HL-60 (cell line): ENCODE results near the gene PLEKHJ1.

Source experiments
- DNase-seq, 2 experiments: peaks; one replicate each; pipeline ENCODE4 v3.0.0-alpha.2; 2010 to 2020; ENCODE audit warnings: low read depth in 1 of 2, low spot score in 1 of 2
- H3K27ac ChIP-seq: fragments of 250-450 bp; sonication (Bioruptor Pico); replicated peaks from 2 replicates; pipeline ENCODE4 v1.5.1; 2020; ENCODE audit warnings: mild to moderate bottlenecking, moderate library complexity
- H3K27me3 ChIP-seq: fragments of 250-450 bp; sonication (Bioruptor Pico); 2 replicates; pipeline ENCODE4 v1.5.1; 2021; ENCODE audit warnings: mild to moderate bottlenecking, moderate library complexity; ENCODE audit not compliant: insufficient read depth, poor library complexity, severe bottlenecking
- H3K4me3 ChIP-seq: replicated peaks from 2 replicates; pipeline ENCODE4 v1.5.1; 2011; ENCODE audit warnings: mild to moderate bottlenecking, control low read depth, low read length; ENCODE audit not compliant: insufficient read depth
- GABPA ChIP-seq: IDR thresholded peaks from 2 replicates; pipeline ENCODE4 v1.6.1; 2012; ENCODE audit warnings: low read depth
- POLR2AphosphoS5 ChIP-seq: IDR thresholded peaks from 2 replicates; pipeline ENCODE4 v1.6.1; 2012; ENCODE audit warnings: low read depth
- SPI1 ChIP-seq: IDR thresholded peaks from 2 replicates; pipeline ENCODE4 v1.6.1; 2012; ENCODE audit warnings: low read depth, mild to moderate bottlenecking, borderline replicate concordance
- TF ChIP-seq, protein P1 (sequence below): IDR thresholded peaks from one replicate; pipeline ENCODE4 v1.5.1; 2011; ENCODE audit warnings: low read length, control low read depth, inconsistent platforms; ENCODE audit not compliant: insufficient read depth
- TF ChIP-seq, protein P2 (sequence below): IDR thresholded peaks from 2 replicates; pipeline ENCODE4 v1.6.1; 2012; ENCODE audit warnings: low read depth; ENCODE audit not compliant: insufficient replicate concordance

Gene PLEKHJ1

DNA sequence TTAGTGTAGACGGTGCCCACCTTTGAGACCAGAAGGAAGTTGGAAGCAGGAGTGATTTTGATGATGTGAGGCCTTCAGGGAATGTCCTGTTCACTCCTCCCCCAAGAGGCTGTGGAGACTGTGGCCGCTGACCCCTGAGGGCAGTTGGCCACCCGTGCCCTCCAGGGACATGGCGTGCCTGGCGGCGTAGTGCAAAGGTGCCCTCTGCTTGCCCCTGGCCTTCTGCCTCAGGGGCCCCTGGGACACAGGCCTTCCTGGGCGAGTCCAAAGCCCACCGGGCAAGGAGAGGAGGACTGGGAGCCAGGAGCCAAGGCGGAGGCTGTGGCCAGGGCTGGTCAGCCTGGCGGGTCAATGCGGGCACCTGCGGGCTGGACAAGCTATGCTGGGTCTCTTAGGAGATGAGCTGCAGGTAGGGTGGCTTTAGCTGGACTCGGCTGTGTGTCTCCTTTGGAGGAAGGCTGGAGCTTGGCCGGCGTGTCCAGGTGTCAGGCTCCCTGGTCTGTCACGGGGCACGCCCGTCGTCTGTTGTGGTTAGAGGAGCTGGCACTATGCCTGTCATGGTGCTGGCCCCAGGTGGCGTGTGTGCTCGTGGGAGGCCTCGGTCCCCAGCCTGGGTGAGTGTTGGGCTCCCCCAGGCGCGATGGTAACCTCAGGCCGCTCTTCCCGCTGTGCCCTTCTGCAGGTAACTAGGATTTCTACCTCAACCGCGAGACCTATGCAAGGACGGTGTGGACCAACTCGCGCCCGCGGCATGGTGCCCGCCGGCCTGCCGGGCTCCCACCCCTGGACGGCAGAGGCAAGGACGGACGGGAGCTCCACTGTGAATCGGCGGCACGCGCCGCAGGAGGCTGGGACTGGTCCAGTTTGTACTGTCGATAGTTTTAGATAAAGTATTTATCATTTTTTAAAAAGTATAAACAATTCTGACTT is 6.8 kb downstream of the PLEKHJ1 start:
- Histone ChIP-seq H3K27me3 (no peaks in the 10 kb centered on the region), H3K27ac (no peak overlapping the region), H3K4me3 (no peak overlapping the region)
- TF ChIP-seq SPI1 (no peak), GABPA (no peak), POLR2AphosphoS5 (no peak; the same call in 1 of the 2 replicates)
- TF ChIP-seq, protein P1, sequence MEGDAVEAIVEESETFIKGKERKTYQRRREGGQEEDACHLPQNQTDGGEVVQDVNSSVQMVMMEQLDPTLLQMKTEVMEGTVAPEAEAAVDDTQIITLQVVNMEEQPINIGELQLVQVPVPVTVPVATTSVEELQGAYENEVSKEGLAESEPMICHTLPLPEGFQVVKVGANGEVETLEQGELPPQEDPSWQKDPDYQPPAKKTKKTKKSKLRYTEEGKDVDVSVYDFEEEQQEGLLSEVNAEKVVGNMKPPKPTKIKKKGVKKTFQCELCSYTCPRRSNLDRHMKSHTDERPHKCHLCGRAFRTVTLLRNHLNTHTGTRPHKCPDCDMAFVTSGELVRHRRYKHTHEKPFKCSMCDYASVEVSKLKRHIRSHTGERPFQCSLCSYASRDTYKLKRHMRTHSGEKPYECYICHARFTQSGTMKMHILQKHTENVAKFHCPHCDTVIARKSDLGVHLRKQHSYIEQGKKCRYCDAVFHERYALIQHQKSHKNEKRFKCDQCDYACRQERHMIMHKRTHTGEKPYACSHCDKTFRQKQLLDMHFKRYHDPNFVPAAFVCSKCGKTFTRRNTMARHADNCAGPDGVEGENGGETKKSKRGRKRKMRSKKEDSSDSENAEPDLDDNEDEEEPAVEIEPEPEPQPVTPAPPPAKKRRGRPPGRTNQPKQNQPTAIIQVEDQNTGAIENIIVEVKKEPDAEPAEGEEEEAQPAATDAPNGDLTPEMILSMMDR = no peak
- TF ChIP-seq, protein P2, sequence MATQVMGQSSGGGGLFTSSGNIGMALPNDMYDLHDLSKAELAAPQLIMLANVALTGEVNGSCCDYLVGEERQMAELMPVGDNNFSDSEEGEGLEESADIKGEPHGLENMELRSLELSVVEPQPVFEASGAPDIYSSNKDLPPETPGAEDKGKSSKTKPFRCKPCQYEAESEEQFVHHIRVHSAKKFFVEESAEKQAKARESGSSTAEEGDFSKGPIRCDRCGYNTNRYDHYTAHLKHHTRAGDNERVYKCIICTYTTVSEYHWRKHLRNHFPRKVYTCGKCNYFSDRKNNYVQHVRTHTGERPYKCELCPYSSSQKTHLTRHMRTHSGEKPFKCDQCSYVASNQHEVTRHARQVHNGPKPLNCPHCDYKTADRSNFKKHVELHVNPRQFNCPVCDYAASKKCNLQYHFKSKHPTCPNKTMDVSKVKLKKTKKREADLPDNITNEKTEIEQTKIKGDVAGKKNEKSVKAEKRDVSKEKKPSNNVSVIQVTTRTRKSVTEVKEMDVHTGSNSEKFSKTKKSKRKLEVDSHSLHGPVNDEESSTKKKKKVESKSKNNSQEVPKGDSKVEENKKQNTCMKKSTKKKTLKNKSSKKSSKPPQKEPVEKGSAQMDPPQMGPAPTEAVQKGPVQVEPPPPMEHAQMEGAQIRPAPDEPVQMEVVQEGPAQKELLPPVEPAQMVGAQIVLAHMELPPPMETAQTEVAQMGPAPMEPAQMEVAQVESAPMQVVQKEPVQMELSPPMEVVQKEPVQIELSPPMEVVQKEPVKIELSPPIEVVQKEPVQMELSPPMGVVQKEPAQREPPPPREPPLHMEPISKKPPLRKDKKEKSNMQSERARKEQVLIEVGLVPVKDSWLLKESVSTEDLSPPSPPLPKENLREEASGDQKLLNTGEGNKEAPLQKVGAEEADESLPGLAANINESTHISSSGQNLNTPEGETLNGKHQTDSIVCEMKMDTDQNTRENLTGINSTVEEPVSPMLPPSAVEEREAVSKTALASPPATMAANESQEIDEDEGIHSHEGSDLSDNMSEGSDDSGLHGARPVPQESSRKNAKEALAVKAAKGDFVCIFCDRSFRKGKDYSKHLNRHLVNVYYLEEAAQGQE = no peak
- no peak for DNase-seq

DNA sequence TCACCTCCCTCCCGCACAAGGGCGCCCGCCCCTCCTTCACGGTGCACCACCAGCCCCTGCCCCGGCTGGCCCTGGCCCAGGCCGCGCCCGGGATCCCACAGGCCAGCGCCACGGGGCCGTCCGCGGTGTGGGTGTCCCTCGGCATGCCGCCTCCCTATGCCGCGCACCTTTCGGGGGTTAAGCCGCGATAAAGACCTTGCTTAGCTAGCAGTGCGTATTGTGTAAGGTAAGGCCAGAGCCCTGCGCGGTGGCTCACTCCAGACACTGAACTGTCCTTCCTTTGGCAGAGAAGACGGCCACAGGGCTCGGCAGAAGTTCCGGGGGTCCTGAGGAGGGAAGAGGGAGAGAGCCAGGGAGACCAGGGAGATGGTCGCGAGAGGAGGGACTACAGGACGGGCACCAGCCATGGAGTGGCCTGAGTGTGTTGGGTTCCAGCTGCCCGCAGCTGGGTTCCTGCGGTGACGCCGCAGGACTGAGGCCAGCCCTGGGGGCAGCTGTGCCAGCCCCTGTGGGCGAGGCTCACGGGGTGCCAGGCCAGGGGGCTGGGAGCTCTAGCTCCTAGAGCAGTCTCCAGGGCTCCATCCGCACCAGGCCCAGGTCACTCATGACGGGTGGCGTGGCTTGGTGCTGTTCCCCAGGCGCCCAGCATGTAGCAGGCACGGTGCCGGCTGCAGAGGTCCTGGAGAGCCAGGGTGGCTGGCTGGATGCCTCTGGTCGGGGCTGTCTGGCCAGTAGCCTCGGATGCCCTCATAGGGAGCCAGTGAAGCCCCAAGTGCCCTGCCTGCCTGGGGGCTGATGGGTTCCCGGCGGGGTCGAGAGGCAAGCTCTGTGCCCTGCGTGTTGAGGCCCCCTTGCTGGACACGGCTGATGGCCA is 7.7 kb downstream of the PLEKHJ1 start:
- no peak overlapping the region for H3K27ac ChIP-seq
- TF ChIP-seq POLR2AphosphoS5 (no peak), GABPA (no peak), SPI1 (no peak)
- TF ChIP-seq, protein P1 = no peak
- TF ChIP-seq, protein P2 = no peak
- DNase-seq = no peak
- H3K27me3 ChIP-seq = no peaks in the 10 kb centered on the region
- H3K4me3 ChIP-seq = no peak overlapping the region

DNA sequence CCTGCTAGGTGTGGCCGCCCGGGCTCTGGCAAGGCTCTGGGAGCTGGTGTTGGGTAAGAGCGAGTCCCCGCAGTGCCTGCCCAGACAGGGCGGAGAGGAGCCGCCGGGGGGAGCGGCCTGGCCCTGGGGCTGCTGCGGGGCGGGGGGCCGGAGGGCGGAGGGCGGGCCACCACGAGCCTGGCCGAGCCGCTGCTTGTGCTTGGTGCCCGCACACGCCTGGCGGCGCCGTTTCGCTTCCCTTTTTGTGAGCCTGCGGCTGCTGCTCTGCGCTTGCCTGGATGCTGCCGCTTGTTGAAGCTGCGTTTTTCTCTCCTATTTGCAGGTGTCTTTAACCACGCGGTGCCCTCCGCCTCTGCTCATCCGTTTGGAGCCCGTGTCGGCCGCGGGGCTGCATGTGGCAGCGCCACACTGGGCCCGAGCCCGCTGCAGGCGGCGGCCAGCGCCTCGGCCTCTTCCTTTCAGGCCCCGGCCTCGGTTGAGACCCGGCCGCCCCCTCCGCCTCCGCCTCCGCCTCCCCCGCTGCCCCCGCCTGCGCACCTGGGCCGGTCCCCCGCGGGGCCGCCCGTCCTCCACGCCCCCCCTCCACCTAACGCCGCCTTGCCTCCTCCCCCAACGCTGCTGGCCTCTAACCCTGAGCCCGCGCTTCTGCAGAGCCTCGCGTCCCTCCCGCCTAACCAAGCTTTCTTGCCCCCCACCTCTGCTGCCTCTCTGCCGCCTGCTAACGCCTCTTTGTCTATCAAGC is 8.5 kb downstream of the PLEKHJ1 start:
- peak; percentile 79 to 84 for DNase-seq
- H3K4me3 ChIP-seq = no peak overlapping the region
- no peaks in the 10 kb centered on the region for H3K27me3 ChIP-seq
- TF ChIP-seq, protein P1 = peak; percentile 5
- peak; percentile 65; the same call in 1 of the 2 replicates for TF ChIP-seq SPI1
- no peak for TF ChIP-seq GABPA
- TF ChIP-seq POLR2AphosphoS5 = peak; percentile 35; the same call in 1 of the 2 replicates
- TF ChIP-seq, protein P2 = no peak
- H3K27ac ChIP-seq = peak overlapping the region; percentile 69
